Kidney (tissue), 14 donors: Measurements from ENCODE around the gene PKLR. TPM values are rescaled to one million over a fixed set of nuclear protein-coding genes. Genes with fewer than 3 reads are reported as not detected.

Experiments
- DNase-seq, 5 donors: peaks; one replicate each; pipeline ENCODE4 v3.0.0-alpha.2; 2013 to 2020
- FAIRE-seq: peaks from 2 replicates; lab custom pipeline; 2012; peaks lifted over from hg19 to GRCh38; lab: Jason Lieb, UNC
- H3K27ac ChIP-seq, 2 donors: one replicate each; pipeline ENCODE4 v1.7.0; 2013; ENCODE audit warnings: low read depth in 2 of 2, low read length in 2 of 2, inconsistent platforms in 1 of 2
- H3K27me3 ChIP-seq: one replicate; pipeline ENCODE4 v1.7.1; 2013; ENCODE audit warnings: low read length, inconsistent platforms; ENCODE audit not compliant: control insufficient read depth, insufficient read depth
- H3K36me3 ChIP-seq, 3 donors: one replicate each; pipeline versions ENCODE4 v1.7.0 to v1.7.1; 2013; ENCODE audit warnings: low read length in 3 of 3, control low read depth in 1 of 3, inconsistent platforms in 1 of 3; ENCODE audit not compliant: insufficient read depth in 3 of 3, control insufficient read depth in 2 of 3
- H3K4me1 ChIP-seq, 3 donors: one replicate each; pipeline versions ENCODE4 v1.7.0 to v1.7.1; 2013; ENCODE audit warnings: low read length in 3 of 3, inconsistent platforms in 1 of 3, low read depth in 1 of 3; ENCODE audit not compliant: control insufficient read depth in 2 of 3, insufficient read depth in 2 of 3
- H3K4me3 ChIP-seq, 3 donors: one replicate each; pipeline versions ENCODE4 v1.7.0 to v1.8.1; 2013; ENCODE audit warnings: low read length in 3 of 3, control low read depth in 1 of 3, inconsistent platforms in 1 of 3
- H3K9ac ChIP-seq, 3 donors: one replicate each; pipeline versions ENCODE4 v1.7.0 to v1.7.1; 2013; ENCODE audit warnings: low read length in 3 of 3, control low read depth in 1 of 3, inconsistent platforms in 1 of 3
- H3K9me3 ChIP-seq, 3 donors: one replicate each; pipeline versions ENCODE4 v1.7.0 to v1.7.1; 2013; ENCODE audit warnings: low read length in 3 of 3, control low read depth in 1 of 3, inconsistent platforms in 1 of 3; ENCODE audit not compliant: control insufficient read depth in 2 of 3, insufficient read depth in 1 of 3
- intact Hi-C: fragments of 100-400 bp; cut with DNase I; formaldehyde crosslinking; loops from one replicate; pipeline ENCODE4 v1.11.1; 2022
- polyA plus RNA-seq: library from polyadenylated mRNA; stranded (reverse); fragments of 350-450 nt; fragmentation: Illumina TruSeq; extraction: RNeasy Lipid Tissue Mini Kit (QIAGEN cat#74804); gene quantifications from one replicate; pipeline ENCODE4 v1.2.3, GENCODE V29; 2014; ENCODE audit warnings: low read depth, low replicate concordance; ENCODE audit not compliant: insufficient read depth
- total RNA-seq: library from RNA; stranded (reverse); fragmentation: NEBNext Ultra II Directional; extraction: Animal tissue kit (Norgen Biotek cat#: 25700); gene quantifications from one replicate; pipeline ENCODE4 v1.2.1, GENCODE V29; 2021
- TF ChIP-seq, protein P1 (sequence below): IDR thresholded peaks from 3 replicates; pipeline ENCODE4 v1.5.1; 2012; ENCODE audit warnings: mild to moderate bottlenecking, moderate library complexity, borderline replicate concordance; ENCODE audit not compliant: insufficient read depth; ENCODE audit errors: extremely low read depth
- donor health status: control.
- donor health status: control.
- donor health status: control.
- donor health status: control.
- donor health status: control.
- donor health status: DM: yes; HTN: yes; CAD: no.
- donor health status: Normal renal cell carcinoma (clear cell type).

PKLR gene
- total and polyA plus RNA-seq, 2 donors from 2014 or later, result 0.82 to 19.9 TPM

DNA sequence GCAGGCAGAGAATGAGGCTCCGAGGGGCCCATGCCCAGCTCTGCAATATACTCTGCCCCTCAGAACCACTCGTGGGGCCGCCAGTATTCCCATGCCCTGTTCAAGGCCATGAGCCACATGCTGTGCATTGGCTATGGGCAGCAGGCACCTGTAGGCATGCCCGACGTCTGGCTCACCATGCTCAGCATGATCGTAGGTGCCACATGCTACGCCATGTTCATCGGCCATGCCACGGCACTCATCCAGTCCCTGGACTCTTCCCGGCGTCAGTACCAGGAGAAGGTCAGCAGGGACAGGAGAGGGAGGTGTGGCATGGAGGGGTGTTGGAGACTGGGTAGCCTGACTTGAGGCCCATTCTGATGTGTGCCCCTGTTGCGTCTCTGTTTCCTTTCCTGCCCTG lies 16.8 kb downstream of the PKLR start:
- no peak overlapping the region for H3K9ac ChIP-seq
- H3K27ac ChIP-seq, result no peak overlapping the region
- H3K4me1 ChIP-seq, result no peaks in the 10 kb centered on the region
- FAIRE-seq, result no peak
- no peak for DNase-seq
- no peaks in the 10 kb centered on the region for H3K36me3 ChIP-seq
- TF ChIP-seq, protein P1, sequence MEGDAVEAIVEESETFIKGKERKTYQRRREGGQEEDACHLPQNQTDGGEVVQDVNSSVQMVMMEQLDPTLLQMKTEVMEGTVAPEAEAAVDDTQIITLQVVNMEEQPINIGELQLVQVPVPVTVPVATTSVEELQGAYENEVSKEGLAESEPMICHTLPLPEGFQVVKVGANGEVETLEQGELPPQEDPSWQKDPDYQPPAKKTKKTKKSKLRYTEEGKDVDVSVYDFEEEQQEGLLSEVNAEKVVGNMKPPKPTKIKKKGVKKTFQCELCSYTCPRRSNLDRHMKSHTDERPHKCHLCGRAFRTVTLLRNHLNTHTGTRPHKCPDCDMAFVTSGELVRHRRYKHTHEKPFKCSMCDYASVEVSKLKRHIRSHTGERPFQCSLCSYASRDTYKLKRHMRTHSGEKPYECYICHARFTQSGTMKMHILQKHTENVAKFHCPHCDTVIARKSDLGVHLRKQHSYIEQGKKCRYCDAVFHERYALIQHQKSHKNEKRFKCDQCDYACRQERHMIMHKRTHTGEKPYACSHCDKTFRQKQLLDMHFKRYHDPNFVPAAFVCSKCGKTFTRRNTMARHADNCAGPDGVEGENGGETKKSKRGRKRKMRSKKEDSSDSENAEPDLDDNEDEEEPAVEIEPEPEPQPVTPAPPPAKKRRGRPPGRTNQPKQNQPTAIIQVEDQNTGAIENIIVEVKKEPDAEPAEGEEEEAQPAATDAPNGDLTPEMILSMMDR, result no peak
- intact Hi-C loops, result no loop called here
- H3K9me3 ChIP-seq, result no peaks in the 10 kb centered on the region
- H3K27me3 ChIP-seq, result no peaks in the 10 kb centered on the region
- H3K4me3 ChIP-seq, result no peak overlapping the region

DNA sequence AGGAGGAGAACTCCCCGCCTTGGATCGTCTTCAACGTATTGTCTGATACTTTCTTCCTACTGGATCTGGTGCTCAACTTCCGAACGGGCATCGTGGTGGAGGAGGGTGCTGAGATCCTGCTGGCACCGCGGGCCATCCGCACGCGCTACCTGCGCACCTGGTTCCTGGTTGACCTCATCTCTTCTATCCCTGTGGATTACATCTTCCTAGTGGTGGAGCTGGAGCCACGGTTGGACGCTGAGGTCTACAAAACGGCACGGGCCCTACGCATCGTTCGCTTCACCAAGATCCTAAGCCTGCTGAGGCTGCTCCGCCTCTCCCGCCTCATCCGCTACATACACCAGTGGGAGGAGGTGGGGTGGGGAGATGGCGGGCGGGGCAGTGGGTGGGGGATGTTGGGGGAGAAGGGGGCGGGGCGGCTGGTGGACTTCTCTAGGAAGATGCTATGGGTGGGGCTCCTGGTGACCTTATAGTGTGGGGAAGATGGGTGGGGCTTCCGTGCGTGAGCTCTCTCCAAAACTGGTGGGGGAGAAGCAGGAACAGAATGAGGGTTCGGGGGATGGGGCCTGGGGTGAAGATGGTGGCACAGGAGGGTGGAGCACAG lies 18.6 kb downstream of the PKLR start:
- peaks cover 0 to 9% (median 0%) of the 10 kb centered on the region in 3 donors for H3K4me1 ChIP-seq
- TF ChIP-seq, protein P1, result no peak
- no peak overlapping the region for H3K27ac ChIP-seq
- H3K9ac ChIP-seq, result no peak overlapping the region
- FAIRE-seq (no peak), DNase-seq (no peak)
- H3K36me3 ChIP-seq, result no peaks in the 10 kb centered on the region
- H3K4me3 ChIP-seq, result no peak overlapping the region
- intact Hi-C loops, result no loop called here
- H3K27me3 ChIP-seq, result no peaks in the 10 kb centered on the region
- H3K9me3 ChIP-seq, result no peaks in the 10 kb centered on the region

DNA sequence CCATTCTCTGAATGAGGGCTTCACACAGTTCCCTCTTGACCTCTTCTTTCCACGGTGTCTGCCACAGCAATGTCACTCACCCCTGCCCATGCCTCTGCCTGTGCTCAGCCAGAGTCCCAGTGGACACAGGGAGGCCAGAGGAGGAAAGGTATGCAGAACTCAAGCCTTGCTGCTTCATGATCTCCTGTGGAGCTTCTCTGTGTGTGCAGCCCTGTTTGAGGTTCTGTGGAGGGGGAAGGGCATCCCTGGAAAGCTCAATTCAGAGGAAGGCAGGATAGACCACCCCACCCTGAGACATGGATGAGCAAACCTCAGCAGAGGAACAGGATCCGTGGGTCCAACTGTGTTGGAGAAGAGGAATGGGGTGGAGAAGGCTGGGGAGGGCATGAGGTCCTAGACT lies 22.0 kb downstream of the PKLR start:
- no peak for DNase-seq
- Histone ChIP-seq H3K4me3 (no peak overlapping the region), H3K9ac (no peak overlapping the region), H3K4me1 (peaks cover 0 to 9% (median 0%) of the 10 kb centered on the region in 3 donors), H3K9me3 (no peaks in the 10 kb centered on the region), H3K36me3 (no peaks in the 10 kb centered on the region), H3K27ac (no peak overlapping the region), H3K27me3 (no peaks in the 10 kb centered on the region)
- intact Hi-C loops, result no loop called here
- FAIRE-seq, result no peak
- TF ChIP-seq, protein P1, result no peak
